Measurements from ENCODE around the gene RHPN2.

Gene RHPN2

DNA sequence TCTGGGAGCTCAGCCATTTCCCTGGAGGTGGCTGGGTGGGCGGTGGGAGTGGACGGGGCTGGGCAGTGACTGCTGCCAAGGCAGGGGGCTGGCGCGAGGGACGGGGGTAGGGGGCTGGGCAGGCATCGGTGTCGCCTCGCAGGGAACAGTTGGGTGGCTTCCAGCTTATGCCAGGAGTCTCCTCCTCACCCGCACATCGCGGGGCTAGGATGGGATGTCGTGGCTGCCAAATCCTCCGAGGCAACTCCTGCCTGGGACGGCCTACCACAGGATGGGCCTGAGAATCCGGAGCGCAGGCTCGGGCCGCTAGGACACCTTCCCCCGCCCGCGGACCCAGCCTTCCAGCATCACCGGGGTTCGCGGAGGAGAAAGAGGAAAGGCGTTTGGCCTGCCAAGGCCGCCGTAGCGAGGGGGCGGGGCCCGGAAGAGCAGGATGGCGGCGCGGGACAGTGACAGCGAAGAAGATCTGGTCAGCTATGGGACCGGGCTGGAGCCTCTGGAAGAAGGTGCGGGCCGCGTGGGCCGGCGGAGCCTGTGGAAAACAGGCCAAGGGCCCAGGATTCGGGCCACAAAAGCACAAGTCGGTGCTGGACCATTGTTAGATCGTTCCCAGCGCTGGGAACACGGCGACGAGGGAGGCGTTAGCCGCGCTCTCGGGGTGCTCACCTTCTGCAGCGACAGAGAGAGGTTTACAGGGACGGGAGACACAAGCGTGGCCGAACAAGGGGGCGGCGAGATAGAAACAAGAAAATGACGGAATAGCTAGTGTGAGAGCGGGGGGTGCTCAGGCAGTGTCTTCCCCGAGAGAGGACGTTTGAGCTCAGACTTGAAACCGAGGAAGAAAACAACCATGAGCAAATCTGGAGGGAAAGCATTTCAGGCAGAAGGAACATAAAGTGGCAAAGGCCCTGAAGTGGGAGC, 16.3 kb upstream of the RHPN2 start, which contains the start of gene GPATCH1:
Gene GPATCH1 (plus strand): TSS at position 421 of the 921 bp plus-strand sequence. CDS start 13 bp downstream, at position 434.
- DNase-seq = peak; percentile 85 to 90
- intact Hi-C loops (cut with DNase I; ENCODE audit: low total_unique reads) = no loop called here
- no peaks in the 10 kb centered on the region for H3K27me3 ChIP-seq
- peaks cover 0 to 21% (median 13%) of the 10 kb centered on the region in 4 donors for H3K4me1 ChIP-seq
- TF ChIP-seq, protein P1, sequence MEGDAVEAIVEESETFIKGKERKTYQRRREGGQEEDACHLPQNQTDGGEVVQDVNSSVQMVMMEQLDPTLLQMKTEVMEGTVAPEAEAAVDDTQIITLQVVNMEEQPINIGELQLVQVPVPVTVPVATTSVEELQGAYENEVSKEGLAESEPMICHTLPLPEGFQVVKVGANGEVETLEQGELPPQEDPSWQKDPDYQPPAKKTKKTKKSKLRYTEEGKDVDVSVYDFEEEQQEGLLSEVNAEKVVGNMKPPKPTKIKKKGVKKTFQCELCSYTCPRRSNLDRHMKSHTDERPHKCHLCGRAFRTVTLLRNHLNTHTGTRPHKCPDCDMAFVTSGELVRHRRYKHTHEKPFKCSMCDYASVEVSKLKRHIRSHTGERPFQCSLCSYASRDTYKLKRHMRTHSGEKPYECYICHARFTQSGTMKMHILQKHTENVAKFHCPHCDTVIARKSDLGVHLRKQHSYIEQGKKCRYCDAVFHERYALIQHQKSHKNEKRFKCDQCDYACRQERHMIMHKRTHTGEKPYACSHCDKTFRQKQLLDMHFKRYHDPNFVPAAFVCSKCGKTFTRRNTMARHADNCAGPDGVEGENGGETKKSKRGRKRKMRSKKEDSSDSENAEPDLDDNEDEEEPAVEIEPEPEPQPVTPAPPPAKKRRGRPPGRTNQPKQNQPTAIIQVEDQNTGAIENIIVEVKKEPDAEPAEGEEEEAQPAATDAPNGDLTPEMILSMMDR (IDR thresholded peaks at IDR 0.05) = no peak
- peak within 1 kb of the TSS; percentile 93 to 98 for H3K4me3 ChIP-seq
- no peaks in the 10 kb centered on the region for H3K9me3 ChIP-seq
- H3K27ac ChIP-seq = peak within 1 kb of the TSS; percentile 80 to 89
- peaks cover 0 to 5% (median 0%) of the 10 kb centered on the region in 3 donors for H3K36me3 ChIP-seq

DNA sequence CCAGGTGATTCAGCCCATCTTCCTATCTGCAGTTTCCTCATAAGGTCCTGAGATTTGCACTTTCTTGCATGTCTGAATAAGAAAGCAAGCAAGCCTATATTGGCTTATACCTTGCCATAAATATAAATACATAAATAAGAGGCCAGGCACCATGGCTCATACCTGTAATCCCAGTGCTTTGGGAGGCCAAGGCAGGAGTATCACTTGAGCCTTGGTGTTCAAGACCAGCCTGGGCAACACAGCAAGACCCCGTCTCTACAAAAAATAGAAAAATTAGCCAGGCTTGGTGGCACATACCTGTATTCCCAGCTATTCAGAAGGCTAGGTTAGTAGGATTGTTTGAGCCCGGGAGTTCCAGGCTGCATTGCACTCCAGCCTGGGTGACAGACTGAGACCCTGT, 10.8 kb upstream of the RHPN2 start:
- Histone ChIP-seq H3K27me3 (peaks cover 0 to 2% of the 10 kb centered on the region in 2 donors), H3K4me3 (no peak overlapping the region), H3K4me1 (peaks cover 0 to 4% (median 0%) of the 10 kb centered on the region in 4 donors), H3K36me3 (no peaks in the 10 kb centered on the region), H3K27ac (no peak overlapping the region), H3K9me3 (no peaks in the 10 kb centered on the region)
- intact Hi-C loops (cut with DNase I; ENCODE audit: low total_unique reads) = no loop called here
- DNase-seq = no peak
- TF ChIP-seq, protein P1 (IDR thresholded peaks at IDR 0.05) = no peak

DNA sequence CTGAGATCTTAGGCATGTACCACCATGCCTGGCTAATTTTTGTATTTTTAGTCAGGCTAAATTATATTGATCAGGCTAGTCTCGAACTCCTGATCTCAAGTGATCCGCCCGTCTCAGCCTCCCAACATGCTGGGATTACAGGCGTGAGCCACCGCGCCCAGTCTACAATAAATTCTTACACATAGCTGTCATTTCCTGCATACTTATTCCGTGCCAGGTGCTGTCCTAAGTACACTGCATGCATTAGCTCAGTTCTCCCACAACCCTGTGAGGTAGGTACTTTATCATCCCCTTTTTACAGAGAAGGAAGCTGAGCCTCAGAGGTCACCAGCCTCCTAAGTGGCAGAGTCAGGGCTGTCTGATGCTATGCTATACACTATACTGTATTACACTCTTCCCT, 7.2 kb upstream of the RHPN2 start:
- H3K4me1 ChIP-seq = no peaks in the 10 kb centered on the region
- intact Hi-C loops (cut with DNase I; ENCODE audit: low total_unique reads) = no loop called here
- H3K27ac ChIP-seq = no peak overlapping the region
- H3K27me3 ChIP-seq = peaks cover 0 to 2% of the 10 kb centered on the region in 2 donors
- H3K4me3 ChIP-seq = no peak overlapping the region
- TF ChIP-seq, protein P1 (IDR thresholded peaks at IDR 0.05) = no peak
- no peaks in the 10 kb centered on the region for H3K9me3 ChIP-seq
- H3K36me3 ChIP-seq = no peaks in the 10 kb centered on the region
- DNase-seq = no peak

DNA sequence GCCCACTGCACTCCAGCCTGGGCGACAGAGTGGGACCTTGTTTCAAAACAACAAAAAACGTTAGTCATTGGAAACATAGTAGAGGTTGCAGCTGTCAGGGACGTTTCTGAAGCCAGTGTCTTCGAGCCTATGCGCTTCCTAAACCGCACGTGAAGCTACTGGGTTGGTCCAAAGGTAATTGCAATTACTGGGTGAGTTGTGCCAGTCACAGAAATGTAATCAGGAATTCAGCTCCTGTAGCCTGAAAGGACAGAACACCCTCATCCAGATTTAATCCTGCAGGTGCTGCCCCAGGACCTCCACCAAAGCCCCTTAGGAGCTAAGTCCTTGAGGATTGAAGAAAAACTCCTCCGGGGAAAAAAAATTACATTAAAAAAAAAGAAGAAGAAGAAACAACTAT, 2.4 kb upstream of the RHPN2 start:
- peaks cover 0 to 21% (median 17%) of the 10 kb centered on the region in 4 donors for H3K4me1 ChIP-seq
- intact Hi-C loops (cut with DNase I; ENCODE audit: low total_unique reads) = no loop called here
- TF ChIP-seq, protein P1 (IDR thresholded peaks at IDR 0.05) = no peak
- no peak for DNase-seq
- H3K4me3 ChIP-seq = no peak overlapping the region
- no peaks in the 10 kb centered on the region for H3K9me3 ChIP-seq
- H3K36me3 ChIP-seq = no peaks in the 10 kb centered on the region
- H3K27me3 ChIP-seq = peaks cover 0 to 34% of the 10 kb centered on the region in 2 donors
- no peak overlapping the region for H3K27ac ChIP-seq

DNA sequence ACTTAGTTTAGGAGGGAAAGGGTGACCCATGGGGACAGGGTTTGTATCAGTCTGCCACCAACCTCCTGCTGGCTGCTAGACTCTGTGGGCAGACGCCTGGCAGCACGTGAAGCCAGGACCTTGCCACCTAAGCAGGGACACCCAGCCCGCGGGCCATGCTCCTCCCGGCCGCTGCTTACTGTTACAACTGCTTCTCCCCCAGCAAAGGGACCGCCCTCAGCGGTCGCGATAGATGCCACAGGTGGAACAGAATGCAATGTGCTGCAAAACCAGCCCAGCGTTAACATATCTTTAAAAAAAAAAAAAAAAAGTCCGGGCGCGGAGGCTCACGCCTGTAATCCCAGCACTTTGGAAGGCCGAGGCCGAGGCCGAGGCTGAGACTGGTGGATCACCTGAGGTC, 1.9 kb upstream of the RHPN2 start:
- no peaks in the 10 kb centered on the region for H3K36me3 ChIP-seq
- H3K27ac ChIP-seq = no peak overlapping the region
- intact Hi-C loops (cut with DNase I; ENCODE audit: low total_unique reads) = no loop called here
- TF ChIP-seq, protein P1 (IDR thresholded peaks at IDR 0.05) = no peak
- H3K4me1 ChIP-seq = peaks cover 0 to 21% (median 17%) of the 10 kb centered on the region in 4 donors
- no peak overlapping the region for H3K4me3 ChIP-seq
- DNase-seq = no peak
- H3K9me3 ChIP-seq = no peaks in the 10 kb centered on the region
- H3K27me3 ChIP-seq = peaks cover 0 to 37% of the 10 kb centered on the region in 2 donors

Measured in tibial artery (tissue), 4 donors.